Kidney (tissue), 14 donors: ENCODE data around the gene RSL1D1. TPM values are rescaled to one million over a fixed set of nuclear protein-coding genes. Genes with fewer than 3 reads are reported as not detected.
"Not testable (repeated sequence)": the region's sequence is repeated elsewhere in the genome, so short reads cannot be mapped to it uniquely, and the experiment has no call there.

Experiments
- DNase-seq, 5 donors: peaks; one replicate each; pipeline ENCODE4 v3.0.0-alpha.2; 2013 to 2020
- FAIRE-seq: peaks from 2 replicates; lab custom pipeline; 2012; peaks lifted over from hg19 to GRCh38; lab: Jason Lieb, UNC
- H3K27ac ChIP-seq, 2 donors: one replicate each; pipeline ENCODE4 v1.7.0; 2013; ENCODE audit warnings: low read depth in 2 of 2, low read length in 2 of 2, inconsistent platforms in 1 of 2
- H3K27me3 ChIP-seq: one replicate; pipeline ENCODE4 v1.7.1; 2013; ENCODE audit warnings: low read length, inconsistent platforms; ENCODE audit not compliant: control insufficient read depth, insufficient read depth
- H3K36me3 ChIP-seq, 3 donors: one replicate each; pipeline versions ENCODE4 v1.7.0 to v1.7.1; 2013; ENCODE audit warnings: low read length in 3 of 3, control low read depth in 1 of 3, inconsistent platforms in 1 of 3; ENCODE audit not compliant: insufficient read depth in 3 of 3, control insufficient read depth in 2 of 3
- H3K4me1 ChIP-seq, 3 donors: one replicate each; pipeline versions ENCODE4 v1.7.0 to v1.7.1; 2013; ENCODE audit warnings: low read length in 3 of 3, inconsistent platforms in 1 of 3, low read depth in 1 of 3; ENCODE audit not compliant: control insufficient read depth in 2 of 3, insufficient read depth in 2 of 3
- H3K4me3 ChIP-seq, 3 donors: one replicate each; pipeline versions ENCODE4 v1.7.0 to v1.8.1; 2013; ENCODE audit warnings: low read length in 3 of 3, control low read depth in 1 of 3, inconsistent platforms in 1 of 3
- H3K9ac ChIP-seq, 3 donors: one replicate each; pipeline versions ENCODE4 v1.7.0 to v1.7.1; 2013; ENCODE audit warnings: low read length in 3 of 3, control low read depth in 1 of 3, inconsistent platforms in 1 of 3
- H3K9me3 ChIP-seq, 3 donors: one replicate each; pipeline versions ENCODE4 v1.7.0 to v1.7.1; 2013; ENCODE audit warnings: low read length in 3 of 3, control low read depth in 1 of 3, inconsistent platforms in 1 of 3; ENCODE audit not compliant: control insufficient read depth in 2 of 3, insufficient read depth in 1 of 3
- CTCF ChIP-seq: IDR thresholded peaks from 3 replicates; pipeline ENCODE4 v1.5.1; 2012; ENCODE audit warnings: mild to moderate bottlenecking, moderate library complexity, borderline replicate concordance; ENCODE audit not compliant: insufficient read depth; ENCODE audit errors: extremely low read depth
- intact Hi-C: fragments of 100-400 bp; cut with DNase I; formaldehyde crosslinking; loops from one replicate; pipeline ENCODE4 v1.11.1; 2022
- polyA plus RNA-seq: library from polyadenylated mRNA; stranded (reverse); fragments of 350-450 nt; fragmentation: Illumina TruSeq; extraction: RNeasy Lipid Tissue Mini Kit (QIAGEN cat#74804); gene quantifications from one replicate; pipeline ENCODE4 v1.2.3, GENCODE V29; 2014; ENCODE audit warnings: low read depth, low replicate concordance; ENCODE audit not compliant: insufficient read depth
- total RNA-seq: library from RNA; stranded (reverse); fragmentation: NEBNext Ultra II Directional; extraction: Animal tissue kit (Norgen Biotek cat#: 25700); gene quantifications from one replicate; pipeline ENCODE4 v1.2.1, GENCODE V29; 2021
- donor health status: control.
- donor health status: control.
- donor health status: control.
- donor health status: control.
- donor health status: control.
- donor health status: DM: yes; HTN: yes; CAD: no.
- donor health status: Normal renal cell carcinoma (clear cell type).

Gene RSL1D1
- total and polyA plus RNA-seq, 2 donors from 2014 or later, result 55.5 to 101 TPM

GRCh38 chr16:11824362-11824761 lies 27.0 kb downstream of the RSL1D1 start:
- Histone ChIP-seq H3K9ac (no peak overlapping the region), H3K27ac (no peak overlapping the region), H3K9me3 (no peaks in the 10 kb centered on the region), H3K27me3 (no peaks in the 10 kb centered on the region), H3K4me1 (no peaks in the 10 kb centered on the region), H3K36me3 (no peaks in the 10 kb centered on the region), H3K4me3 (no peak overlapping the region)
- TF ChIP-seq CTCF, result no peak
- no peak for FAIRE-seq
- peak in 2 of 5 donors; percentile 36 to 75 for DNase-seq
- intact Hi-C loops, result no loop called here

- H3K4me3 ChIP-seq, intact Hi-C loops, H3K4me1 ChIP-seq, H3K27me3 ChIP-seq, H3K9ac ChIP-seq, H3K9me3 ChIP-seq, FAIRE-seq, H3K36me3 ChIP-seq, H3K27ac ChIP-seq: not testable (repeated sequence)
- DNase-seq, result peak in 1 of 5 donors; percentile 18
Measured at GRCh38 chr16:11823645-11824044, 27.7 kb downstream of the RSL1D1 start.

- no peak overlapping the region for H3K4me3 ChIP-seq
- no peaks in the 10 kb centered on the region for H3K27me3 ChIP-seq
- DNase-seq (no peak), FAIRE-seq (no peak)
- no peaks in the 10 kb centered on the region for H3K9me3 ChIP-seq
- no peaks in the 10 kb centered on the region for H3K36me3 ChIP-seq
- H3K4me1 ChIP-seq, result no peaks in the 10 kb centered on the region
- H3K9ac ChIP-seq, result no peak overlapping the region
- no peak overlapping the region for H3K27ac ChIP-seq
- TF ChIP-seq CTCF, result no peak
- intact Hi-C loops, result loop anchor here (10.0 kb wide), 1 partner anchor 425 kb away; no protein-coding TSS in a partner anchor
Measured at GRCh38 chr16:11819798-11820197, 31.5 kb downstream of the RSL1D1 start.

- intact Hi-C loops, result loop anchor here (10.0 kb wide), 1 partner anchor 424 kb away; no protein-coding TSS in a partner anchor
- not testable (repeated sequence) for H3K9ac ChIP-seq, H3K36me3 ChIP-seq, H3K4me1 ChIP-seq, H3K27ac ChIP-seq, H3K27me3 ChIP-seq, H3K4me3 ChIP-seq, DNase-seq, H3K9me3 ChIP-seq, FAIRE-seq
Measured at GRCh38 chr16:11818970-11819369, 32.4 kb downstream of the RSL1D1 start.
